Activated T-cell treated with anti-CD3 and anti-CD28 coated beads, Interleukin-2, amount 50 U/mL, for 72 hours (primary cell): ENCODE measurements around the gene UBXN6. TPM values are rescaled to one million over a fixed set of nuclear protein-coding genes. Genes with fewer than 3 reads are reported as not detected.

ENCODE experiments used
- ATAC-seq, 2 donors: fragments of 150-1000 bp; cut with Tn5 transposase; replicated peaks in 1 of 2; 2 replicates each; pipeline ENCODE4 v1.10.0; 2021; ENCODE audit warnings: moderate library complexity in 2 of 2, mild to moderate bottlenecking in 1 of 2
- DNase-seq, 2 donors: peaks; one replicate each; pipeline ENCODE4 v3.0.0; 2021 to 2022; ENCODE audit warnings: mixed read lengths in 1 of 2
- H3K27ac Mint-ChIP-seq: one replicate; pipeline ENCODE4 v1.8.0; 2022; ENCODE audit warnings: mild to moderate bottlenecking, moderate library complexity, mixed read lengths
- H3K27me3 Mint-ChIP-seq: one replicate; pipeline ENCODE4 v1.8.0; 2022; ENCODE audit warnings: low read depth, mixed read lengths
- H3K36me3 Mint-ChIP-seq, 2 donors: one replicate each; pipeline ENCODE4 v1.8.0; 2022; ENCODE audit warnings: mixed read lengths in 2 of 2, mild to moderate bottlenecking in 1 of 2; ENCODE audit not compliant: insufficient read depth in 2 of 2
- H3K4me1 Mint-ChIP-seq: one replicate; pipeline ENCODE4 v1.8.0; 2022; ENCODE audit warnings: low read depth, mixed read lengths
- H3K4me3 Mint-ChIP-seq, 2 donors: one replicate each; pipeline ENCODE4 v1.8.0; 2022; ENCODE audit warnings: mild to moderate bottlenecking in 2 of 2, mixed read lengths in 2 of 2, moderate library complexity in 2 of 2
- H3K9me3 Mint-ChIP-seq, 2 donors: one replicate each; pipeline ENCODE4 v1.8.0; 2022; ENCODE audit warnings: mixed read lengths in 2 of 2
- total RNA-seq, 2 donors: library from RNA; stranded (reverse); gene quantifications; one replicate each; pipeline ENCODE4 v1.2.3, GENCODE V29; 2022

The UBXN6 gene
- total RNA-seq, 2 donors from 2014 or later: 55.2 to 61.3 TPM

DNA sequence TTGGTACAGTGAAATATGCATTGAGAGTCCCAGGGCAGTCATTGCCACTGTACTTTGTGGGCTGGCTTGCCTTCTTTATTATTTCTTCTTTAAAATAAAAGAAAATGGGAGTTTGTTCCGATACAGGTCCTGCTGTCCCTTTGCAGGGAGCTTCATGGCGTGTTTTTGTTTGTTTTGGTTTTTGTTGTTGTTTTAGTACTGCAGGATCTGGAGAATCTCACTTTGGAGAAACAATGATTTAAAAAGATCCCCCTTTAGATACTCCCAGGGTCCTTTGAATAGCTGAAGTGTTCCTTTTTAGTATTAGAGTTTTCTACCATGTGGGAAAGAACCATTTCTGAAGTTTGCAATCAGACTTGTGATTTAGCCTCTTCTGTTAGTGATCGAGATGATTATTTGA, 44.0 kb downstream of the UBXN6 start:
- Mint-ChIP-seq H3K9me3 (no peaks in the 10 kb centered on the region), H3K4me3 (no peak overlapping the region)

DNA sequence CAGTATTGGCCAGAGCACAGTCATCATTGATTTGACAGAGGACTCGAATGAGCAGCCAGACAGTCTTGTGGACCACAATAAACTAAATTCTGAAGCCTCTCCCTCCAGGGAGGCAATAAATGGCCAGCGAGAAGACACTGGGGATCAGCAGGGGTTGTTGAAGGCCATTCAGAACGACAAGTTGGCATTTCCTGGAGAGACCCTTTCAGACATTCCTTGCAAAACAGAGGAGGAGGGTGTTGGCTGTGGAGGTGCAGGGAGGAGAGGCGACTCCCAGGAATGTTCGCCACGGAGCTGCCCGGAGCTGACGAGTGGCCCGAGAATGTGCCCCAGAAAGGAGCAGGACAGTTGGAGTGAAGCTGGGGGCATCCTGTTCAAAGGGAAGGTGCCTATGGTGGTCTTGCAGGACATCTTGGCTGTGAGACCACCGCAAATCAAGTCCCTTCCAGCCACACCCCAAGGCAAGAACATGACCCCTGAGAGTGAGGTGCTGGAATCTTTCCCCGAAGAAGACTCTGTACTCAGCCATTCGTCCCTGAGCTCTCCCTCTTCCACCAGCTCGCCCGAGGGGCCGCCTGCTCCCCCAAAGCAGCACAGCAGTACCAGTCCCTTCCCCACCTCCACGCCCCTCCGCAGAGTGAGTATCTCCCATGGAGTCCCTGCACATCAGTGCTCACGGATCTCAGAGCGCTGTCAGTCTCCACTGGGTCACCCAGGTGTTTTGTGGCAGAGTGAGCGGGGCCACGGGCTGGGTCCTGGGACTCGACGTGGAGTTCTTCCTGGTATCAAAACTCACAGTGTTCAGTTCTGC, 48.3 kb downstream of the UBXN6 start:
- H3K4me3 Mint-ChIP-seq: no peak overlapping the region
- H3K9me3 Mint-ChIP-seq: no peaks in the 10 kb centered on the region
- peaks cover 8 to 40% of the 10 kb centered on the region in 2 donors for H3K36me3 Mint-ChIP-seq
- H3K4me1 Mint-ChIP-seq: peaks cover 29% of the 10 kb centered on the region
- H3K27ac Mint-ChIP-seq: no peak overlapping the region
- no peaks in the 10 kb centered on the region for H3K27me3 Mint-ChIP-seq
- peak in 1 of 2 donors; percentile 29 for ATAC-seq
- no peak for DNase-seq

More for the DNA sequence above, 44.0 kb downstream of the UBXN6 start:
- Mint-ChIP-seq H3K27me3 (no peaks in the 10 kb centered on the region), H3K4me1 (peaks cover 13% of the 10 kb centered on the region), H3K36me3 (peaks cover 8 to 38% of the 10 kb centered on the region in 2 donors), H3K27ac (no peak overlapping the region)
- DNase-seq: no peak
- ATAC-seq: no peak

DNA sequence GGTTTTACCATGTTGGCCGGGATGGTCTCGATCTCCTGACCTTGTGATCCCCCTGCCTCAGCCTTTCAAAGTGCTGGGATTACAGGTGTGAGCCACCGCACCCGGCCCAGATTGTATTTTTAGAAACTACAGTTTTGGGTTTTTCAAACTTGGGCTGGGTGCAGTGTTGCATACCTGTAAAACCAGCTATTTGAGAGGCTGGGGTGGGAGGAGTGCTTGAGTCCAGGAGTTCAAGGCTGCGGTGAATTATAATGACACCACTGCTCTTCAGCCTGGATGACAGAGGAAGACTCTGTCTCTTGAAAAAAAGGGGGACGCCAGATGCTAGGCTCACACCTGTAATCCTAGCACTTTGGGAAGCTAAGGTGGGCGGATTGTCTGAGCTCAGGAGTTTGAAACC, 51.0 kb downstream of the UBXN6 start:
- DNase-seq (no peak), ATAC-seq (no peak)
- Mint-ChIP-seq H3K27me3 (no peaks in the 10 kb centered on the region), H3K4me3 (no peak overlapping the region), H3K9me3 (no peaks in the 10 kb centered on the region), H3K36me3 (peaks cover 9 to 24% of the 10 kb centered on the region in 2 donors), H3K4me1 (peaks cover 50% of the 10 kb centered on the region), H3K27ac (no peak overlapping the region)

DNA sequence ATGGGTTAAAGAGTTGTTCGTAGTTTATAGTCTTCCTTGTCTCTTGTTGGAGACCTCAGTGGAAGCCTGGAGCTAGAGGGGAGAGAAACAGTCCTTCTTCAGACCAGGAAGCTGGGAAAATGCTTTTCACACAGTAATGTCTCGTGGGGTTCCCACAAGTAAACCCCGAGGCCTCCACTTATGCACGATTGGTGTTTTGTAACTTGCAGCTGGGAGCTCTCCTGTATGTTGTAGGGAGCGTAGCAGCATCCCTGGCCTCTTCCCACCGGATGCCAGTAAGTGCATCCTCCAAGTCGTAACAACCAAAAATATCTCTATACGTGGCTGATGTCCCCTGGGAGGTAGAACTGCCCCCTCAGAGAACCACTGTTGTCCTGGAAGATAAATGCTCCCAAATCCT, 51.6 kb downstream of the UBXN6 start:
- no peak overlapping the region for H3K4me3 Mint-ChIP-seq
- H3K9me3 Mint-ChIP-seq: peaks cover 0 to 1% of the 10 kb centered on the region in 2 donors
- H3K36me3 Mint-ChIP-seq: peaks cover 9 to 21% of the 10 kb centered on the region in 2 donors
- no peak overlapping the region for H3K27ac Mint-ChIP-seq
- H3K27me3 Mint-ChIP-seq: no peaks in the 10 kb centered on the region
- DNase-seq (no peak), ATAC-seq (no peak)
- H3K4me1 Mint-ChIP-seq: peaks cover 56% of the 10 kb centered on the region

DNA sequence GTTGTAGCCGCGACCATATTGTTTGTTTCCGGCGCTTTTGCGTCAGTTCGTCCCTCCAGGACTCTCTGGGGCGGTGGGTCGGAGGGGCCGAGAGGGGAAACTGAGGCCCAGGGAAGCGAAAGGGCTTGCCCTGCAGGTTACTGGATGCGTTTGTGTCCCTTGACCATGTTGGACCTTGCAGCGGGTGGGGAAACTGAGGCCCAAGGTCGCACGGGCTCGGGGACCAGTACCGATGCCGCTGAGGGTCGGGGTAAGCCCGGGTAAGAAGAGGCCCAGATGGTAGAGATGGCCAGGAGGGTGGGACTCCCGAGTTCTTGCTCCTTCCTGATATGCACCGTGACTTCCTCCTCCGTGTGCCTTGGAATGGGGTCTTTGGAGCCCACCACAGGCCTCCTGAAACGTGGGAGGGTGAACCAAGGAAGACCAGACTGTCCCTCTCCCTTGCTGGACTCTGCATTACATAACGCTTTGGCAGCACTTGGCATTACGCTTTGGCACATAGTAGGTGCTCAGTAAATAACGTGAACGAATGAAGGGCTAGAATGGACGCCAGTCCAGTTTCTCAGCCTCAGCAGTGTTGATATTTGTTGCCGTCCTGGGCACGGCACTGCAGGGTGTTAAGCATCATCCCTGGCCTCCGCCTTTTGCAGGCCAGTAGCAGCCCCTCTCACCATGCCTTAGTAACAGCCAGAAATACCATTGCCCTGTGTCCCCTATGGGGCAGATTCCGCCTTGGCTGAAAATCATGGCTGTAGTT, 54.4 kb downstream of the UBXN6 start:
- Mint-ChIP-seq H3K4me3 (peak overlapping the region; percentile 87 to 93), H3K36me3 (peaks cover 7 to 9% of the 10 kb centered on the region in 2 donors), H3K9me3 (peaks cover 0 to 1% of the 10 kb centered on the region in 2 donors), H3K27ac (peak overlapping the region; percentile 83), H3K4me1 (peaks cover 65% of the 10 kb centered on the region), H3K27me3 (no peaks in the 10 kb centered on the region)
- peak in 1 of 2 donors; percentile 22 for DNase-seq
- ATAC-seq: no peak

DNA sequence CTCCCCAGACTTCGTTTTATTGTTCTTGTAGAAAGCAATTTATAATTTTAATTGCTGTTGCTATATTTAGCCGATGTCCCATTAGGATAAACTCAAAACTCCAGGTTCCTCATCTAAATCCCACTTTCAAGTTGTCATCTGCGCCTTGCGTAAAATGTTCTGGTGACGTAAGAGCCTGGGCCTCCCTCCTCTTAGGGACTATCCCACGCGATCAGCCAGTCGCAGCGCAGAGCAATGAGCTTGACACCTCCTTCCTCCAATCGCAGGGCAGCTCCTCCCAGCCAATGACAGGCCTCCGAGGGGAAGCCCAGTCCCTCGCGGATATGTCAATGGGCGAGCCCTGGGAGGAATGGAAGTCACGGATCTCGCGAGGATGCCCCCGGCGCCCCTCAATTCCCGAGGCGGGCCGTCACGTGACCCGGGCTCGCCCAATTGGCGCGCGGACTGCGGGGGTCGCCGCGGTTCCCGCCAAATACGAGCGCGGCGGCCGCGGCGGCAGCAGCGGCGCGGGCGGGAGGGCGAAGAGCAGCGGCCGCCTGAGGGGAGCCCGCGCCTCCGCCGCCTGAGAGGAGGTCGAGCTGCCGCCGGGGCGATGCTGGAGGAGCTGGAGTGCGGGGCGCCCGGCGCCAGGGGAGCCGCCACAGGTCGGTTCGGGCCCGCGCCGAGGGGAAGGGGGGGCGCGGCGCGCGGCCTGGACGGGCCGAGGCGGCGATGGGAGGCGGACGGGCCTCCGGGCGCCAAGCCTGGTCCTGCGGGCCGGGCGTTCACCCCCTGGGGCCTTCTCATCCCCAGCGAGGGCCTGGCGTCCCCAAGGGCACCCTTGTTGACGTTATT, 55.2 kb downstream of the UBXN6 start, which contains the start of gene CHAF1A:
Gene CHAF1A (plus strand): TSS at position 470 of the 834 bp plus-strand sequence. CDS start 123 bp downstream, at position 593.
- no peaks in the 10 kb centered on the region for H3K27me3 Mint-ChIP-seq
- peaks cover 71% of the 10 kb centered on the region for H3K4me1 Mint-ChIP-seq
- peaks cover 0 to 1% of the 10 kb centered on the region in 2 donors for H3K9me3 Mint-ChIP-seq
- ATAC-seq (peak; percentile 92 to 94), DNase-seq (peak; percentile 99 to 100)
- H3K27ac Mint-ChIP-seq: peak within 1 kb of the TSS; percentile 90
- H3K36me3 Mint-ChIP-seq: peaks cover 7 to 8% of the 10 kb centered on the region in 2 donors
- H3K4me3 Mint-ChIP-seq: peak within 1 kb of the TSS; percentile 87 to 93

DNA sequence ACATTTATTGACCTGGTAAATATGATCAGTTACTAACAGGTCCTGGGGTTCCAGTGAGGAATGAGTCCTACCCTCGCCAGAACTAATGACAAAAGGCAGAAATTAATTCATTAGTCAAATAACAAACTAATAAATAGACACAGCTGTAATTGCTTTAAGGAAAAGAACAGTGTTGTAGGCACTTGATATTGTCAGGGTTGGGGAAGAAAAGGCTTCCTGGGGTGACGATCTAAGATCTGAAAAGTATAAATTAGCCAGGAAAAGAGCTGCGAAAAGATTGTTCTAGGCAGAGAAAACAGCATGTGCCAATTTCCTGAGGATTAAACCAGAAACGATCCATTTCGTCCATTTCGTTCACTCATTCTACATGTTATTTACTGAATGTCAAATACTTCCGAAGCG, 55.8 kb downstream of the UBXN6 start:
- Mint-ChIP-seq H3K36me3 (peaks cover 7 to 10% of the 10 kb centered on the region in 2 donors), H3K4me1 (peaks cover 71% of the 10 kb centered on the region)

DNA sequence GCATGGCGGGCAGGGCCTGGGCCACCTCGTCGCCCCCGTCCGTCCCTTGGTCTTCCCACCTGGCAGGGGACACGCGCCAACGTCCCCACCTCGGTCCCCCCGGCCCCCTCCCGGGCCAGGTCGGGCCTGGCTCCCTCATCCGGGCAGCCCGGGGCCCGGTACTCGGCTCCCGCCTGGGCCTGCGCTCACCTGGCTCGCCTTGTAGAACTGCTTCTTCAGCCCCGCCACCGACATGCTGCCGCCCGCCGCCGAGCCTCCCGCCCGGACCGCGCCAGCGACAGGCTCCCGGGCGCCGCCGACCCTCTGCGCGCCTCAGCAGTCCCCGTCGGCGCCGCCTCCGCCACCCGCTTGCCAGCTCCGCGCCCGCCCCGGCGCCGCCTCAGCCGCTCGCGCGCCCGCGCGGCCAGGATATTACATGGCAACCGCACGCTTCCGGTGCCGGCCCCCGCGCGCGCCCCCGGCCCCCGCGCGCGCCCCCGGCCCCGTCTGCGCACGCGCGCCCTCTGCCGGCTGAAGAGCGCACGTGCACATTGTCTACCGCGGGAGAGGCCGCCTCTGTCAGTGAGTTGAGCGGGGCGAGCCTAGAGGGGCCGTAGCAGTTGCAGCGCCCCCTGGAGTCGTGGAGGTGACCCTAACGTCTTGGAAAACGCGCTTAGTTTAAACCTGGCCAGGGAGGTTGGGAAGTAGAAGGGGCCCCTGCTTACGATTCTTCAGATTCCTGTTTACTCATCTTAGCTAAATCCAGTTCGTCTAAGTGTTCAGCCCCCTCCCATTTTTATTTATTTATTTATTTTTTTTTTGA, 57.3 kb downstream of the UBXN6 start, which contains the start of gene SH3GL1:
Gene SH3GL1 (minus strand): TSS at position 413 of the 802 bp plus-strand sequence. CDS start 179 bp downstream, at position 234.
- Mint-ChIP-seq H3K27me3 (no peaks in the 10 kb centered on the region), H3K9me3 (peaks cover 0 to 1% of the 10 kb centered on the region in 2 donors), H3K36me3 (peaks cover 10 to 11% of the 10 kb centered on the region in 2 donors), H3K4me3 (peak within 1 kb of the TSS; percentile 87 to 96), H3K4me1 (peaks cover 76% of the 10 kb centered on the region), H3K27ac (peak within 1 kb of the TSS; percentile 93)
- ATAC-seq: peak; percentile 72 to 74
- DNase-seq: peak; percentile 91 to 94

More for the DNA sequence above, 55.8 kb downstream of the UBXN6 start:
- DNase-seq (no peak), ATAC-seq (no peak)
- peaks cover 0 to 1% of the 10 kb centered on the region in 2 donors for H3K9me3 Mint-ChIP-seq
- H3K27me3 Mint-ChIP-seq: no peaks in the 10 kb centered on the region
- peak overlapping the region; percentile 90 for H3K27ac Mint-ChIP-seq
- H3K4me3 Mint-ChIP-seq: peak overlapping the region; percentile 87 to 93

DNA sequence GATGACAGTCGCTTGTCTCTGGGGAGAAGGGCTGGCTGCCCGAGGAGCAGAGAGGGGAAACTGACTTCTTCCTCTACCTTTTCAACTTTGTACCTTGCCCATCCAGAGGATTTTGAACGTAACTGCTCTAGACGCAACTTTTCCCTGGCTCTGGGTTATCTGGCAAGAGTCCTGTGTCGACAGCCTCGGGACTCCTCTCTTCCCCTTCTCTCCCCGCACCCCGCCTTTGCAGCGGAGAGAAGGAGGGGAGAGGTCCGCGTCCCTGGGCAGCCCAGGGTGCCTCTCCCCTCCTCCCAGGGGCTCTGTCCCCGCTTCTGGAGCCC, 57.8 kb downstream of the UBXN6 start:
- peak overlapping the region; percentile 87 to 96 for H3K4me3 Mint-ChIP-seq
- H3K9me3 Mint-ChIP-seq: peaks cover 0 to 1% of the 10 kb centered on the region in 2 donors
- H3K27me3 Mint-ChIP-seq: no peaks in the 10 kb centered on the region
- ATAC-seq (peak; percentile 2 to 3), DNase-seq (no peak)
- H3K27ac Mint-ChIP-seq: peak overlapping the region; percentile 93
- peaks cover 11 to 13% of the 10 kb centered on the region in 2 donors for H3K36me3 Mint-ChIP-seq
- H3K4me1 Mint-ChIP-seq: peaks cover 79% of the 10 kb centered on the region

DNA sequence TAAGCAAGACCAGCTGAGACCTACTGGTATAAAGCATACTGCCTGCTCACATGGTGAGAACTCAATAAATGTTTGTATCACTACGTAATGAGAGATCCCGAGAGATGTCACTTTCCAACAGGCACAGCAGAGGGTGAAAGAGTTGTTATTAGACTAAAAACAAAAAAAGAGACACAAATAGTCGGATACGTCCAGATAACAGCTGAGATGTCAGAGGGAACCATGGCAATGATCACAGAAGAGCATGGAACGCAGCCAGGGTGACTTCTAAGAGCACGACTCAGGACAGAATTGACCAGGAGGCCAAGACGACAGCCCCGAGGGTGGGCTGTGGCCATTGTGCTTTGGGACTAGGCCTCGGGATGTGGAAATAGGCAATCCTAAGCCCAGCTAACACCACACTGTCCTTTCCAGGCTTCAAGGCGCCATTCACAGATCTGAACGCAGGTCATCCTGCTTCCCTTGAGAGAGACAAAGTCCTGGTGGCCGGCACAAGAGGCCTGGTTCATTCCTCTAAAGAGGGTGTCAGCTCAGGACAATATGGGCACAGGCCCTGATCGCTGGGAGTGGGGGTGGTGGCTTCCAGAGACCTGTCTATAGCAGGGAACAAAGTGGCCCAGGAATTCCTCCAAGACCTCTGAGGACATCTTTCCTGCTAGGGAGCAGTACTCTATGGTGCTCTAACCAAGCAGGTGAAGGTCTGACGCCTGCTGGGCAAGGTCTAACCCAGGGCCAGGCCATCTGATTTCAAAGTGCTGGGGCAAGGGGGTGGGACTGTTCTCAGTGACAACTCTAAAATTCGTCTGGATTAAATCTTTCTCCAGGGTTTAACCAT, 60.4 kb downstream of the UBXN6 start:
- no peak for ATAC-seq
- peak overlapping the region in 1 of 2 donors; percentile 2 for H3K4me3 Mint-ChIP-seq

More for the DNA sequence above, 60.4 kb downstream of the UBXN6 start:
- Mint-ChIP-seq H3K9me3 (peaks cover 0 to 1% of the 10 kb centered on the region in 2 donors), H3K4me1 (peaks cover 69% of the 10 kb centered on the region), H3K27me3 (no peaks in the 10 kb centered on the region), H3K27ac (peak overlapping the region; percentile 17), H3K36me3 (peaks cover 11% of the 10 kb centered on the region in 2 donors)
- no peak for DNase-seq
